Measurements from ENCODE around the gene PRDM5. TPM values are rescaled to one million over a fixed set of nuclear protein-coding genes. Genes with fewer than 3 reads are reported as not detected.

Gene PRDM5
- total and polyA plus RNA-seq, 2 experiments from 2014 or later = 8.7 to 12.6 TPM

GRCh38 chr4:120683897-120684540 is 238.5 kb downstream of the PRDM5 start:
- H3K4me2 ChIP-seq (ENCODE audit: unreplicated experiment) = peak overlapping the region; percentile 9
- H3K9ac ChIP-seq = no peak overlapping the region
- H4K20me1 ChIP-seq (ENCODE audit: insufficient read depth) = no peaks in the 10 kb centered on the region
- H3K27ac ChIP-seq = no peak overlapping the region
- H3K79me2 ChIP-seq (ENCODE audit: insufficient read depth) = no peaks in the 10 kb centered on the region
- H3K9me3 ChIP-seq (ENCODE audit: low read depth) = no peaks in the 10 kb centered on the region
- H2AFZ ChIP-seq = no peak overlapping the region
- no peak overlapping the region for H3K4me3 ChIP-seq
- H3K36me3 ChIP-seq (ENCODE audit: low read depth) = no peaks in the 10 kb centered on the region
- in situ Hi-C loops (cut with MboI) = no loop called here
- H3F3A ChIP-seq (ENCODE audit: insufficient read depth) = 0 out of 2 replicates have a peak, but pooled peaks cover 11% of the 10 kb centered on the region
- TF ChIP-seq EZH2phosphoT487 (IDR thresholded peaks at IDR 0.05; ENCODE audit: insufficient read depth, low read depth) (no peak), EZH2 (IDR thresholded peaks at IDR 0.05; ENCODE audit: insufficient read depth, poor library complexity, severe bottlenecking) (no peak)
- peaks cover 12% of the 10 kb centered on the region; the same call in 1 of the 2 replicates for H3K4me1 ChIP-seq (ENCODE audit: insufficient read depth)
- DNase-seq = no peak
- WGBS, 2 experiments (ENCODE audit: low coverage in 1 of 2, low lambda C conversion rate in 2 of 2, missing lambda C conversion rate in 2 of 2) = 68 to 69% methylated on average over 6 of the region's 6 CpGs
- H3K27me3 ChIP-seq (replicated peaks; ENCODE audit: insufficient read depth) = no peaks in the 10 kb centered on the region
- no peaks in the 10 kb centered on the region for H3K9me2 ChIP-seq (ENCODE audit: insufficient read depth)

GRCh38 chr4:120682981-120683380 is 239.5 kb downstream of the PRDM5 start:
- Histone ChIP-seq H3K79me2 (ENCODE audit: insufficient read depth) (no peaks in the 10 kb centered on the region), H3K4me2 (ENCODE audit: unreplicated experiment) (peak overlapping the region; percentile 46), H3K27me3 (replicated peaks; ENCODE audit: insufficient read depth) (no peaks in the 10 kb centered on the region), H2AFZ (peak overlapping the region; percentile 55), H3K4me1 (ENCODE audit: insufficient read depth) (peaks cover 12% of the 10 kb centered on the region; the same call in 1 of the 2 replicates), H3K27ac (no peak overlapping the region), H3K36me3 (ENCODE audit: low read depth) (no peaks in the 10 kb centered on the region), H3K9ac (no peak overlapping the region), H3K9me3 (ENCODE audit: low read depth) (no peaks in the 10 kb centered on the region), H4K20me1 (ENCODE audit: insufficient read depth) (no peaks in the 10 kb centered on the region), H3K4me3 (no peak overlapping the region), H3K9me2 (ENCODE audit: insufficient read depth) (no peaks in the 10 kb centered on the region), H3F3A (ENCODE audit: insufficient read depth) (0 out of 2 replicates have a peak, but pooled peaks cover 11% of the 10 kb centered on the region)
- peak; percentile 58 for DNase-seq
- 23 to 27% methylated on average over 3 of the region's 3 CpGs for WGBS, 2 experiments (ENCODE audit: low coverage in 1 of 2, low lambda C conversion rate in 2 of 2, missing lambda C conversion rate in 2 of 2)
- TF ChIP-seq EZH2phosphoT487 (IDR thresholded peaks at IDR 0.05; ENCODE audit: insufficient read depth, low read depth) (no peak), EZH2 (IDR thresholded peaks at IDR 0.05; ENCODE audit: insufficient read depth, poor library complexity, severe bottlenecking) (no peak)
- in situ Hi-C loops (cut with MboI) = no loop called here

GRCh38 chr4:120680647-120681228 is 241.8 kb downstream of the PRDM5 start:
- no peak overlapping the region for H2AFZ ChIP-seq
- WGBS, 2 experiments (ENCODE audit: low coverage in 1 of 2, low lambda C conversion rate in 2 of 2, missing lambda C conversion rate in 2 of 2) = 76 to 88% methylated on average over 3 of the region's 3 CpGs
- no peak overlapping the region for H3K9ac ChIP-seq
- H3K9me2 ChIP-seq (ENCODE audit: insufficient read depth) = no peaks in the 10 kb centered on the region
- H3K9me3 ChIP-seq (ENCODE audit: low read depth) = no peaks in the 10 kb centered on the region
- H3K36me3 ChIP-seq (ENCODE audit: low read depth) = no peaks in the 10 kb centered on the region
- H3K79me2 ChIP-seq (ENCODE audit: insufficient read depth) = no peaks in the 10 kb centered on the region
- H3F3A ChIP-seq (ENCODE audit: insufficient read depth) = 0 out of 2 replicates have a peak, but pooled peaks cover 11% of the 10 kb centered on the region
- peaks cover 12% of the 10 kb centered on the region; the same call in 1 of the 2 replicates for H3K4me1 ChIP-seq (ENCODE audit: insufficient read depth)
- no peak overlapping the region for H3K4me3 ChIP-seq
- H3K27ac ChIP-seq = no peak overlapping the region
- H3K4me2 ChIP-seq (ENCODE audit: unreplicated experiment) = no peak overlapping the region
- in situ Hi-C loops (cut with MboI) = no loop called here
- no peaks in the 10 kb centered on the region for H4K20me1 ChIP-seq (ENCODE audit: insufficient read depth)
- DNase-seq = no peak
- TF ChIP-seq EZH2 (IDR thresholded peaks at IDR 0.05; ENCODE audit: insufficient read depth, poor library complexity, severe bottlenecking) (no peak), EZH2phosphoT487 (IDR thresholded peaks at IDR 0.05; ENCODE audit: insufficient read depth, low read depth) (no peak)
- no peaks in the 10 kb centered on the region for H3K27me3 ChIP-seq (replicated peaks; ENCODE audit: insufficient read depth)

- Histone ChIP-seq H4K20me1 (ENCODE audit: insufficient read depth) (no peaks in the 10 kb centered on the region), H3K79me2 (ENCODE audit: insufficient read depth) (no peaks in the 10 kb centered on the region), H2AFZ (no peak overlapping the region), H3K36me3 (ENCODE audit: low read depth) (no peaks in the 10 kb centered on the region), H3K27ac (no peak overlapping the region), H3K4me1 (ENCODE audit: insufficient read depth) (no peaks in the 10 kb centered on the region), H3K4me3 (no peak overlapping the region), H3F3A (ENCODE audit: insufficient read depth) (no peaks in the 10 kb centered on the region), H3K27me3 (replicated peaks; ENCODE audit: insufficient read depth) (no peaks in the 10 kb centered on the region), H3K9ac (no peak overlapping the region), H3K4me2 (ENCODE audit: unreplicated experiment) (no peak overlapping the region), H3K9me3 (ENCODE audit: low read depth) (no peaks in the 10 kb centered on the region), H3K9me2 (ENCODE audit: insufficient read depth) (no peaks in the 10 kb centered on the region)
- DNase-seq = no peak
- in situ Hi-C loops (cut with MboI) = no loop called here
- WGBS, 2 experiments (ENCODE audit: low coverage in 1 of 2, low lambda C conversion rate in 2 of 2, missing lambda C conversion rate in 2 of 2) = 67 to 82% methylated on average over 2 to 3 of the region's 3 CpGs
- TF ChIP-seq EZH2phosphoT487 (IDR thresholded peaks at IDR 0.05; ENCODE audit: insufficient read depth, low read depth) (no peak), EZH2 (IDR thresholded peaks at IDR 0.05; ENCODE audit: insufficient read depth, poor library complexity, severe bottlenecking) (no peak)
Measured at GRCh38 chr4:120673696-120674095, 248.8 kb downstream of the PRDM5 start.

Data from GM23248 (cell line).